Measurements from ENCODE around the gene APOE.
"Not testable (repeated sequence)": the region's sequence is repeated elsewhere in the genome, so short reads cannot be mapped to it uniquely, and the experiment has no call there.

The APOE gene

GRCh38 chr19:44912854-44913253 is 7.3 kb downstream of the APOE start:
- DNase-seq = no peak

DNA sequence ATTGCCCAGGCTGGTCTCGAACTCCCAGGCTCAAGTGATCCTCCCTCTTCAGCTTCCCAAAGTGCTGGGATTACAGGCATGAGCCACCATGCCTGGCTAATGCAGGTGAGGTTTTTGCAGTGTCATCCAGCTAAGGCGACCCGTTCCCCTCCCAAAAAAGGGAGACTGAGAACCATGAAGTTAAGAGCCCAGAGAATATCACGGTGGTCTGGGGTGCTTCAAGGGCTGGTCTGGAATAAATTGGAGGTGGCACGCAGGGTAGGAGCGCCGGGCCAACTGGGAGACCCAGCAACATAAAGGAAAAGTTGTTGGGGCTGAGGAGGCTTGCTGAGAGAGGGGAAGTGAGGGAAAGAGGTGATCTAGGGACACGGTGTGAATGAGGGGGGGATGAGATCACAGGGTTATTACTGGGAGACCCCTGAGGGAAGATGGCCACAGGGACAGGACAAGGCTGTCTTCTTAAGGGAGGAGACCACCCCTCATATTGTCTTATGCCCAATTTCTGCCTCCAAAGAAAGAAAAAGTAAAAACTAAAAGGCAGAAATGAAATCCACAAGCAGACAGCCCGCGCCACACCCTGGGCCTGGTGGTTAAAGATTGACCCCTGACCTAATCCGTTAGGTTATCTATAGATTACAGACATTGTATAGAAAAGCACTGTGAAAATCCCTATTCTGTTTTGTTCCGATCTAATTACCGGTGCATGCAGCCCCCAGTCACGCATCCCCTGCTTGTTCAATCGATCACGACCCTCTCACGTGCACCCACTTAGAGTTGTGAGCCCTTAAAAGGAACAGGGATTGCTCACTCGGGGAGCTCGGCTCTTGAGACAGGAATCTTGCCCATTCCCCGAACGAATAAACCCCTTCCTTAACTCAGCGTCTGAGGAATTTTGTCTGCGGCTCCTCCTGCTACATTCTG is 8.2 kb downstream of the APOE start:
- DNase-seq = not testable (repeated sequence)

DNA sequence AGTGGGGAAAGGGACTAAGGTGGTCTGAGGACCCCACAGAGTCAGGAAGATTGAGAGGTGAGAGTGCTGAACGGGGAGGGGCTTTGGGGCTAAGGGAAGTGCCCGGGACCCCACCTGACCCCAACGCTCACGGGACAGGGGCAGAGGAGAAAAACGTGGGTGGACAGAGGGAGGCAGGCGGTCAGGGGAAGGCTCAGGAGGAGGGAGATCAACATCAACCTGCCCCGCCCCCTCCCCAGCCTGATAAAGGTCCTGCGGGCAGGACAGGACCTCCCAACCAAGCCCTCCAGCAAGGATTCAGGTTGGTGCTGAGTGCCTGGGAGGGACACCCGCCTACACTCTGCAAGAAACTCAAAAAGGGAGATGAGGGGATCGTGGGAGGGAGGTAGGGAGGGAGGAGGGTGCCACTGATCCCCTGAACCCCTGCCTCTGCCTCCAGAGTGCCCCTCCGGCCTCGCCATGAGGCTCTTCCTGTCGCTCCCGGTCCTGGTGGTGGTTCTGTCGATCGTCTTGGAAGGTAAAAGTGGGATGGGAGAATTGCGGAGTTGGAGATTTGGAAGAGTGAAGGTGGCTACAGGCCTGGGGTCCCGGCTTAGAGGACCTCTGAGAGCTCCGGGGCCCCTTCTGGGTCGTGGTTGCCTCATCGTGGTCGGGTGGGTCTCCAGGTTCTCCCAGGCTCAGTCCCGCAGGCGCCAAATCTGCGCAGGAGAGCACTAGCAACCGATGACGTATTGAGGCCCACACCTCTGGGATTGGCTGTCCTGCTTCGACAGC is 9.0 kb downstream of the APOE start, which contains the start of gene APOC1:
Gene APOC1, plus strand, starts transcription at position 176 of the 774 bp plus-strand sequence. Its CDS starts 284 bp downstream, at position 460.
- peak; percentile 88 for DNase-seq

DNA sequence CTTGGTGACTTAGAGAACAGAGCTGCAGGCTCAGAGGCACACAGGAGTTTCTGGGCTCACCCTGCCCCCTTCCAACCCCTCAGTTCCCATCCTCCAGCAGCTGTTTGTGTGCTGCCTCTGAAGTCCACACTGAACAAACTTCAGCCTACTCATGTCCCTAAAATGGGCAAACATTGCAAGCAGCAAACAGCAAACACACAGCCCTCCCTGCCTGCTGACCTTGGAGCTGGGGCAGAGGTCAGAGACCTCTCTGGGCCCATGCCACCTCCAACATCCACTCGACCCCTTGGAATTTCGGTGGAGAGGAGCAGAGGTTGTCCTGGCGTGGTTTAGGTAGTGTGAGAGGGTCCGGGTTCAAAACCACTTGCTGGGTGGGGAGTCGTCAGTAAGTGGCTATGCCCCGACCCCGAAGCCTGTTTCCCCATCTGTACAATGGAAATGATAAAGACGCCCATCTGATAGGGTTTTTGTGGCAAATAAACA is 18.7 kb downstream of the APOE start:
- DNase-seq = no peak

GRCh38 chr19:44925114-44925891 is 19.7 kb downstream of the APOE start:
- DNase-seq = no peak

DNA sequence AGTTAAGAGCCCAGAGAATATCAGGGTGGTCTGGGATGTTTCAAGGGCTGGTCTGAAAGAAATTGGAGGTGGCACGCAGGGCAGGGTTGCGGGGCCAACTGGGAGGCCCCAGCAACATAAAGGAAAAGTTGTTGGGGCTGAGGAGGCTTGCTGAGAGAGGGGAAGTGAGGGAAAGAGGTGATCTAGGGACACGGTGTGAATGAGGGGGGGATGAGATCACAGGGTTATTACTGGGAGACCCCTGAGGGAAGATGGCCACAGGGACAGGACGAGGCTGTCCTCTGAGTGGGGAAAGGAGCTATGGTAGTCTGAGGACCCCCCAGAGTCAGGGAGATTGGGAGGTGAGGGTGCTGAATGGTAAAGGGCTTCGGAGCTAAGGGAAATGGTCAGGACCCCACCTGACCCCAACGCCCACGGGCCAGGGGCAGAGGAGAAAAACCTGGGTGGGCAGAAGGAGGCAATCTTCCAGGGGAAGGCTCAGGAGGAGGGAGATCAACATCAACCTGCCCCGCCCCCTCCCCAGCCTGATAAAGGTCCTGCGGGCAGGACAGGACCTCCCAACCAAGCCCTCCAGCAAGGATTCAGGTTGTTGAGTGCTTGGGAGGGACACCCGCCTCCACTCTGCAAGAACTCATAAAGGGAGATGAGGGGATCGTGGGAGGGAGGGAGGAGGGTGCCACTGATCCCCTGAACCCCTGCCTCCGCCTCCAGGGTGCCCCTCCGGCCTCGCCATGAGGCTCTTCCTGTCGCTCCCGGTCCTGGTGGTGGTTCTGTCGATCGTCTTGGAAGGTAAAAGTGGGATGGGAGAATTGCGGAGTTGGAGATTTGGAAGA is 20.9 kb downstream of the APOE start:
- DNase-seq = not testable (repeated sequence)

DNA sequence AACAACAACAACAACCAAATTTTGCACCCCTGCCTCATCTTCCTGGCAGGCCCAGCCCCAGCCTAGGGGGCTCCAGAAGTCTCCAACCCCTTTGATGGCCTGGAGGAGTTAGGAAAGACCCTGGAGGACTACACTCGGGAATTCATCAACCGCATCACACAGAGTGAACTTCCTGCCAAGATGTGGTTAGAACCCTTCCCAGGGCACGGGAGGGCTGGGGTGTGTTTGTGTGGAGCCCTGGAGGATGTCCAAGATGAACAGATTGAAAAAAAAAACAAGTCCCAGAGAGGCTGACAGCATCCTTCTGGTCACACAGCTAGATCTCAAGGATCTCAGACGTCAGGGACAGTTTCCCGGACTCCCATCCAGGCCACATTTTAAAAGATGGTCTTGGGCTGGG is 22.1 kb downstream of the APOE start:
- DNase-seq = peak; percentile 19

DNA sequence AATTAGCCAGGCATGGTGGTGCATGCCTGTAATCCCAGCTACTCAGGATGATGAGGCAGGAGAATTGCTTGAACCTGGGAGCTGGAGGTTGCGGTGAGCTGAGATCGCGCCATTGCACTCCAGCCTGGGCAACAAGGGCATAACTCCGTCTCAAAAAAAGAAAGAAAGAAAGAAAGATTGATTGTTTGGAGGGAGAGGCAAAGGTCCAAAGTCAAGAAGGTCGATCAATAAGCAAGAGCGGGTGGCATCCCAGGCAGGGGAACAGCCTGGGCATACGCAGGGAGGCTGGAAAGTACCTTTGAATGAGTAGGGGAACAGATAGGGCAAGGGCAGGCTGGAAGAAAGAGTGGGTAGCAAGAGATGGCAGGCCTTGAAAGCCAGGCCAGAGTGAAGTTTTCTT is 24.5 kb downstream of the APOE start:
- DNase-seq = no peak

DNA sequence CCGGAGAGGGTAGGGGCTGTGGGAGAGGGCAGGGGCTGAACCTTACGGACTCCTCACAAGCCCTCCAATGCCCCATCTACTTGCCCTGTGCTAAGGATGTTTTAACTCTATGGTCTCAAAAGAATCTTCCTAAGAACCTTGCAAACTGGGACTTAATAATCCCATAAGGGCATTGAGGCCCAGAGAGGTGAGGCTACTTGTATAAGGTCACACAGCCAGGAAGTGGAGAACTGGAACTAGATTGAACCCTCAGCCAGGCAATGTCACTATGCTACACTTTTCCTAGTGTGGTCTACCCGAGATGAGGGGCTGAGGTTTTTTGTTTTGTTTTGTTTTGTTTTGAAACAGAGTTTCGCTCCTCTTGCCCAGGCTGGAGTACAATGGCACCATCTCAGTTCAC is 25.9 kb downstream of the APOE start:
- no peak for DNase-seq

- DNase-seq = no peak
These were observed 34.1 kb downstream of the APOE start for GRCh38 chr19:44939668-44940067.

DNA sequence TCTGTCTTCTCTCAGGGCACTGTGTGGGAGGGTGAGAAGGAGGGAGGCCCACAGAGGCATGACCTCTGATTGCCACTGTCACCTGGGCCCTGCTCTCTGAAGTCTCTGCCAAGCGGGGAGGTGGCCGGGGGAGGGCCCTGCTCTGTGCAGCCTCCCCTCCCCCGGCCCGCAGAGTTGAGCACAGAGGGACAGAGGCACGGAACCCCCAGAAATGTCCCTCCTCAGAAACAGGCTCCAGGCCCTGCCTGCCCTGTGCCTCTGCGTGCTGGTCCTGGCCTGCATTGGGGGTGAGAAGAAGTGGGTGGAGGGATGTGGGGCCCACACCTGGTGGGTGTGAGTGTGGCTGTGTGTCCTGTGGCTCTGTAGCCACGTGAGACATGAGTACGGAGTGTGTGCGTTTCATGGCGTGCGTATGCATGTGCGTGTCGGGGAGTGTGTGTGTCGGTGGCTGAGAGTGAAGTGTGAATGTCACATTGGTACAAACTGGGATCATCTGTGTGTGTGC is 36.5 kb downstream of the APOE start, which contains the start of gene APOC4:
Gene APOC4, plus strand, starts transcription at position 171 of the 505 bp plus-strand sequence. Its CDS starts 41 bp downstream, at position 212.
- DNase-seq = no peak

GRCh38 chr19:44943801-44944249 is 38.2 kb downstream of the APOE start:
- DNase-seq = no peak

GRCh38 chr19:44947041-44947581 is 41.5 kb downstream of the APOE start:
- no peak for DNase-seq

- DNase-seq = no peak
These were observed 42.6 kb downstream of the APOE start for GRCh38 chr19:44948237-44948636.

DNA sequence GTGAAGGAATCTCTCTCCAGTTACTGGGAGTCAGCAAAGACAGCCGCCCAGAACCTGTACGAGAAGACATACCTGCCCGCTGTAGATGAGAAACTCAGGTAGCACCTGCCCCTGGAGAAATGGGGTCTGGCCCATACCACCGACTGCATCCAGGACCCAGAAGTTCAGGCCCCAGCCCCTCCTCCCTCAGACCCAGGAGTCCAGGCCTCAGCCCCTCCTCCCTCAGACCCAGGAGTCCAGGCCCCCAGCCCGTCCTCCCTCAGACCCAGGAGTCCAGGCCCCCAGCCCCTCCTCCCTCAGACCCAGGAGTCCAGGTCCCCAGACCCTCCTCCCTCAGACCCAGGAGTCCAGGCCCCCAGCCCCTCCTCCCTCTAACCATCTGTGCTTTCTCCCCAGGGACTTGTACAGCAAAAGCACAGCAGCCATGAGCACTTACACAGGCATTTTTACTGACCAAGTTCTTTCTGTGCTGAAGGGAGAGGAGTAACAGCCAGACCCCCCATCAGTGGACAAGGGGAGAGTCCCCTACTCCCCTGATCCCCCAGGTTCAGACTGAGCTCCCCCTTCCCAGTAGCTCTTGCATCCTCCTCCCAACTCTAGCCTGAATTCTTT is 43.3 kb downstream of the APOE start:
- peak; percentile 44 for DNase-seq

- DNase-seq = no peak
These were observed 44.0 kb downstream of the APOE start for GRCh38 chr19:44949550-44949949.

- peak; percentile 73 for DNase-seq
These were observed 45.9 kb downstream of the APOE start for GRCh38 chr19:44951179-44952159.

GRCh38 chr19:44954278-44954648 is 48.7 kb downstream of the APOE start:
- DNase-seq = no peak
